Fibroblast of upper back skin (primary cell): ENCODE results near the gene PPP1R3E.
"Not testable (repeated sequence)": the region's sequence is repeated elsewhere in the genome, so short reads cannot be mapped to it uniquely, and the experiment has no call there.

Experiments
- DNase-seq: peaks from one replicate; pipeline ENCODE4 v3.0.0-alpha.2; 2013

The PPP1R3E gene, protein sequence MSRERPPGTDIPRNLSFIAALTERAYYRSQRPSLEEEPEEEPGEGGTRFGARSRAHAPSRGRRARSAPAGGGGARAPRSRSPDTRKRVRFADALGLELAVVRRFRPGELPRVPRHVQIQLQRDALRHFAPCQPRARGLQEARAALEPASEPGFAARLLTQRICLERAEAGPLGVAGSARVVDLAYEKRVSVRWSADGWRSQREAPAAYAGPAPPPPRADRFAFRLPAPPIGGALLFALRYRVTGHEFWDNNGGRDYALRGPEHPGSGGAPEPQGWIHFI

GRCh38 chr14:23302290-23303225 lies at the start of gene PPP1R3E:
Gene PPP1R3E (minus strand): TSS chr14:23302859. CDS start chr14:23302576, 283 bp downstream.
- DNase-seq, result peak; percentile 40

- no peak for DNase-seq
These were observed 49.2 kb upstream of the PPP1R3E start for GRCh38 chr14:23351681-23352505.

GRCh38 chr14:23349156-23349845 lies 46.6 kb upstream of the PPP1R3E start:
- DNase-seq, result no peak

DNA sequence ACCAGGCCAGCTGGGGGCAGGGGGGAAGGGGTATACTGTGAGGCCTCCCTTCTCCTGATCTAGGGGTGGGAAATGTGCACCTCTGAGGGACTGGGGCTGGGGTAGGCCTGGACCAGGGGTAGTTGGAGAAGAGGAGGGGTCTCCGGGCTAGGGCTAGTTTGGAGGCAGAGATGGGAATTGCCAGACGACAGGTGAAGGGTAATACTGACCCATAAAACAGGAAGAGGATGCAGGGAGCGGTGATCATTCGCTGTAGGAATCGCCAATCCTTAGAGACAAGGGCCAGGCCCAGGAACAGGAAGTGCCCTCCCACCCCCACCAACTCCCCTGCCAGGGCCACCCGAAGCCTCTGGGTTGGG lies 45.6 kb upstream of the PPP1R3E start:
- no peak for DNase-seq

DNA sequence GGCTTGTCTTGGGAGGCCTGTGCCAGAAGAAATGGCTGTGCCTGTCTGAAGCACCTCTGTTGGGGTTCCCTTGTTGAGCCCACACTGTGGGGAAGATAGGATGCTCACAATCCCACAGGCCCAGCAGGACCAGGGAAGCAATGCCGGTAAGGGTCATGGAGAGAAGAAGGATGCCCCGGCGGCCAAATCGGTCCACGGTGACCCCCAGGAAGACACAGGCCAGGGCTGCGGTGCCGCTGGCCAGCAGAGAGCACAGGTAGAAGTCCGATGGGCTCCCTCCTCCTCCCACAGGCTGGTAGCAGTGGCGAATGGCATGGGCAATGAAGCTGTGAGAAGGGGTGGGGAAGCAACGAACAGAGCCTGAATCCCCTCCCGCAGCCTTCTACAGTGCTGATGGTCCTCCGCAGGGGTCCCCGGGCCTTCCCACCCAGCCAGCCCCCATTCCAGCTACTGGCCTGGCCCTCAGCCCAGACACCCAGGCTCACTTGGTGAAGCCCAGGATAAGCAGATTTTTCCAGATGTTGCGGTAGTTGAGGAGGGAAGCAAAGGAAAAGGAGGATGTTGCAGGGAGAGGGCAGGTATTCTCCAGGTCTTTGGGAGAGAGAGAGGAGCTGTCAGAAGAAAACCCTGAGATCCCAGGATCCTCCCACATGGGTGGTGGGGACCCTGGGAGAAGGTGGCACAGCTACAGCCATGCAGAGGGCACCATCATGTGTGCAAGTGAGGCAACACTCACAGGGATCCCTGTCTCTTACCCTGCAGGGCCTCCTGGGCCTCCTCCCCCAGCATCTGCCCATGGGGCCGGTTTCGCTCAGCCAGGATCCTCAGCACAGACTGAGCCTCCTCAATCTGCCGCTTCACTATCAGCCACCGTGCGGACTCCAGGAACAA lies 45.0 kb upstream of the PPP1R3E start:
- no peak for DNase-seq

- no peak for DNase-seq
These were observed 44.2 kb upstream of the PPP1R3E start for GRCh38 chr14:23346693-23347405.

DNA sequence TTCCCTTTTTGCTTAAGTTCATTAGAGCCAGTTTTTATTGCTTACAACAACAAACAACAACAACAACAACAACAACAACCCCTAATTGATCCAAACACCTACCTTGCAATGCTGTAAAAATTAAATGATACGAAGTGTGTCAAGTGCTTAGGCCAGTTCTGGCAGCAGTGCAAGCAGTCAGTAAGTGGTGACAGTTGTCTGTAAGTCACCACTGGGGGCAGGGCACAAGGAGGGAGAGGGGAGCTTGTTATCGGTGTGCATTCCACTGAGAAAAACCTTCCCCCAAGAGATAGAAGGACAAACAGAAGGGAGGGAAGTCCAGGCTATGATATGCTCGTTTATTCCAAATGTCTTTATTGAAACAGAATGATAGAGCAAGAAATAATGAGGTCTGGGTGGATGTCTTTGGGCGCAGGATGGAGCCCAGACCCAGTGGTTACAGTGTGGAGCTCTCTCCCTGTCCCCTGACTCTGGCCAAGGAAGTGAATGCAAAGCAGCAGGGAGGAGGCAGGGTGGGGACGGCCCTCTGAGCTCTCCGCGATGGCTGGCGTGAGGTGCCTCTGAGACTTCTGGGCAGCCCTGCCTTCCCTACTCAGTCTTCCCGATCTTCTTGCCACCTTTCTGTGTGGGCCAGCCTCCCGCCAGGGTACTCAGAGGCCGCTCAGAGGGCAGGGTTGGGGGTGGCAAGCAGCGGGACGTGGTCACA lies 43.5 kb upstream of the PPP1R3E start:
- DNase-seq, result no peak

GRCh38 chr14:23344481-23344880 lies 41.8 kb upstream of the PPP1R3E start:
- DNase-seq, result no peak

DNA sequence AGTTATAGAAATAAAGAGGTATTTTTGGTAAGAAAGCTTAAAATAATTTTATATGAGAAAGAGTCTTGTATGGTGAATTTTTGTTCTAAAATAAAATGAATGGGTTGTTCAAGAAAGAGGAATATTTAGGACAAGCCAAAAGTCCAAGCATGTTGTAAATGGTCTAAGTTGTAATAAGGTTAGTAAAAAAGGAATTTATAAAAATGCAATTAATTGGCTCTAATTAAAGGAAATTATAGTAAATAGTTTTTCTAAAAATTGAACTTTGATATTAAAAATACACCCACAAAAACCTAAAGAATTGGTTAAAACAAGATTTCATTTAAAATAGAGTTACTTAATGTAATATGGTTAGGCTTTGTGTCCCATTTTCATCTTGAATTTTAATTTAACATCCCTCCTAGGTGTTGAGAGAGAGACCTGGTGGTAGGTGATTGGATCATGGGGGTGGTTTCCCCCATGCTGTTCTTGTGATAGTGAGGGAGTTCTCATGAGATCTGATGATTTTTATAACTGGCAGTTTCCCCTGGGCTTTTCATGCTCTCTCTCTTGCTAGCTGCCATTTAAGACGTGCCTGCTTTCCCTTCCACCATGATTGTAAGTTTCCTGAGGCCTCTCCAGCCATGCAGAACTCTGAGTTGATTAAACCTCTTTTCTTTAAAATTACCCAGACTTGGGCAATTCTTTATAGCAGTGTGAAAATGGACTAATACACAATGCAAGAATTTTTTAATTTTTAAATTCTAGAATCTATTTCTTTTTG lies 37.0 kb upstream of the PPP1R3E start:
- no peak for DNase-seq

DNA sequence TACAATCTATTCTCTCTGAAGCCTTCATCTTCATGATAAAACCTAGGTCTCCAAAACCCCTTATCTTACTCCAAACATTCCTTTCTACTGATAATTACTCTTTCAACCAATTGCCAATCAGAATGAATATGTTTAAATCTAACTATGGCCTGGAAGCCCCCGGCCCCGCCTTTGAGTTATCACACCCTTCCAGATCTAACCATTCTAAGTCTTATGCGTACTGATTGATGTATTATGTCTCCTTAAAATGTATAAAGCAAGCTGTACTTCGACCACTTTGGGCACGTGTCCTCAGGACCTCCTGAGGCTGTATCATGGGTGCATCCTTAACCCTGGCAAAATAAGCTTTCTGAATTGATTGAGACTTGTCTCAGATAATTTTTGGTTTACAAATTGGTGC lies 33.0 kb upstream of the PPP1R3E start:
- DNase-seq, result no peak

DNA sequence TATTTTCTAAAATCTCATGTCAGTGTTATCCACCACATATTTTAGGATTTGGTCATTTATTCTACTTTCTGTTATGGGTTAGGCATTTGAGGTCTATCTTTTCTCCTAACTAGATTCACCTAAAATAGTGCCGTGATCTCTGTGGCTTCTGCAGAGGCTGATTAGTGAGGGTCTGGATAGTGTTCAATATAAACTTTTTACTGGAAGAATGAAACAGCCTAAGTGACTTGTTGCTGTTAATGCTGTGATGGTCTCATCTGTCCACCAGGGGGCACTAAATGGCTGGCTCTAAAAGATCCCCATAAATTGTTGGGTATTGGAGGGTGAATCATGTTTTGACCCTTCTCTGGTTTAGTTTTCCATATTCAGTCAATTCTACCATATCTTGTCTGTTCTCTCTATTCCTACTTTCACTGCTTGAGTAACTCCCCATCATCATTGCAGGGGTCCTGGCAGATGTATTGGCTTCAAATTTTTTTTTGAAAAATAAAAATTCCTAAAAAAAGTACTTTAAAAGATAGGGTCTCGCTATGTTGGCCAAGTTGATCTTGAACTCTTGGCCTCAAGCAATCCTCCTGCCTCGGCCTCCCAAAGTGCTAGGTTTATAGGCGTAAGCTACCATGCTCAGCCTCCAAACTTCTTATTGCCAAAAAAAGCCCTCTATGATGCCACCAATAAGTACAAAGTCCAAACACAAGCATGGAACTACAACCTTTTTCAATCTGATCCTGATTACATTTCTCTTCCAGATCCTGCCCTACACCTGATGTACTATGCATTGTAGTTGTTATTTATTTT lies 25.5 kb upstream of the PPP1R3E start:
- DNase-seq, result peak; percentile 76

GRCh38 chr14:23326491-23327332 lies 24.1 kb upstream of the PPP1R3E start:
- DNase-seq, result no peak

GRCh38 chr14:23325746-23326145 lies 23.1 kb upstream of the PPP1R3E start:
- DNase-seq, result not testable (repeated sequence)

- DNase-seq, result no peak
These were observed 22.3 kb upstream of the PPP1R3E start for GRCh38 chr14:23324993-23325392.

DNA sequence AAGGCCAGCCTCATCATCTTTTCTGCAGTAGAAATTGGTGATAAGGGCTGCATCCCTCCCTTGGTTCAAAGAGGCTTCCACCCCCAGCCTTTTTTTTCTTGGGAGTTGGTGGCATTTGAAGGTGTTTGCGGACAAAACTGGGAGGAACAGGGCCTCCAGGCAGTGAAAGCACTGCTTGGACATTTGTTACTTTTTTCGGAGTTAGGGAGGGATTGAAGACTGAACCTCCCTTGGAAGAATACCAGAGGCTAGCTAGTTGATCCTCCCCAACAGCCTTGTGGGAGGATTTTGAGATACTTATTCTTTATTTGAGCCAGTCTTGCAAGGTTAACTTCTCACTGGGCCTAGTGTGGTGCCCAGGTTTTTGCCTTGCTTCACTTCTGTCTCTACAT lies 21.8 kb upstream of the PPP1R3E start:
- DNase-seq, result no peak

- DNase-seq, result no peak
These were observed 21.3 kb upstream of the PPP1R3E start for GRCh38 chr14:23323838-23324454.
